Measurements from ENCODE around the gene IL5. TPM values are rescaled to one million over a fixed set of nuclear protein-coding genes. Genes with fewer than 3 reads are reported as not detected.
"Not testable (repeated sequence)": the region's sequence is repeated elsewhere in the genome, so short reads cannot be mapped to it uniquely, and the experiment has no call there.

Gene IL5
- total RNA-seq, 1 experiment from 2014 or later: not detected

DNA sequence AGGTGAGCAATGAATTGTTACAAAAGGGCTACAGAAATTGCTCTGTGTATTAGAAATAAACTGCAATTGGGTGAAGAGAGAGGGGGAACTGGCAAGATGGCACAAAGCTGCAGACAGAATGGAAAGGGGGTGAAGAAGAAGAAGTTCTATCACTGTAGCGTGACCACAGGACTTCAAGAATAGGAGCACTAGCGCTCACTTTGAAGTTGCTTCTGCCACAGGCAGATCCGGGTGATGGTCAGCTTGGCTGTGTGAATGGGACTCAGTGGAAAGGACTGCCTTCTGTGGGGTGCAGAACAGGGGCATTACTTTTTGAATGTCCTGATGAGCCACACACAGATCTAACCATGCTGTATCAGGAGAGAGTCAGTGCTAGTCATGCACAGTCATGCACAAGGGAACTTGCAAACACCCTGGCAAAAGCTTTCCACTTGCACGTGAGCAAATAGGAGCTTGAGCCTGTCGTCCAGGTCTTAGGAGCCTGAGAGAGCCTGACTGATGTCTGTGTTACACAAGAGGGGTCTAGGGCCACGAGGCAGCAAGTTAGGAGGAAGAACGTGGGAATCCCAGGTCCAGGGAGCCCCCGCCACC lies 16.3 kb downstream of the IL5 start:
- BruUV-seq (replicated peaks): no TSS peak
- no peaks in the 10 kb centered on the region for H3K4me1 Mint-ChIP-seq (ENCODE audit: insufficient read depth, unreplicated experiment)
- POLR2A ChIA-PET: interaction anchor here (0.8 to 1.2 kb wide), 5 partner anchors 17 to 76 kb away, joined by 3 to 4 read pairs (median 3); partner anchors contain the start of gene RAD50
- no peak for DNase-seq (ENCODE audit: unreplicated experiment)
- H3K36me3 Mint-ChIP-seq (ENCODE audit: insufficient read depth, unreplicated experiment): no peaks in the 10 kb centered on the region
- H3K9me3 Mint-ChIP-seq (ENCODE audit: unreplicated experiment): peaks cover 5% of the 10 kb centered on the region
- H3K27me3 Mint-ChIP-seq (ENCODE audit: insufficient read depth, unreplicated experiment): peaks cover 29% of the 10 kb centered on the region
- TF ChIP-seq, protein P1, sequence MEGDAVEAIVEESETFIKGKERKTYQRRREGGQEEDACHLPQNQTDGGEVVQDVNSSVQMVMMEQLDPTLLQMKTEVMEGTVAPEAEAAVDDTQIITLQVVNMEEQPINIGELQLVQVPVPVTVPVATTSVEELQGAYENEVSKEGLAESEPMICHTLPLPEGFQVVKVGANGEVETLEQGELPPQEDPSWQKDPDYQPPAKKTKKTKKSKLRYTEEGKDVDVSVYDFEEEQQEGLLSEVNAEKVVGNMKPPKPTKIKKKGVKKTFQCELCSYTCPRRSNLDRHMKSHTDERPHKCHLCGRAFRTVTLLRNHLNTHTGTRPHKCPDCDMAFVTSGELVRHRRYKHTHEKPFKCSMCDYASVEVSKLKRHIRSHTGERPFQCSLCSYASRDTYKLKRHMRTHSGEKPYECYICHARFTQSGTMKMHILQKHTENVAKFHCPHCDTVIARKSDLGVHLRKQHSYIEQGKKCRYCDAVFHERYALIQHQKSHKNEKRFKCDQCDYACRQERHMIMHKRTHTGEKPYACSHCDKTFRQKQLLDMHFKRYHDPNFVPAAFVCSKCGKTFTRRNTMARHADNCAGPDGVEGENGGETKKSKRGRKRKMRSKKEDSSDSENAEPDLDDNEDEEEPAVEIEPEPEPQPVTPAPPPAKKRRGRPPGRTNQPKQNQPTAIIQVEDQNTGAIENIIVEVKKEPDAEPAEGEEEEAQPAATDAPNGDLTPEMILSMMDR (IDR thresholded peaks at IDR 0.05; ENCODE audit: unreplicated experiment): no peak
- H3K27ac Mint-ChIP-seq (ENCODE audit: low read depth, unreplicated experiment): no peak overlapping the region
- CTCF ChIA-PET: interaction anchor here (0.6 to 3.5 kb wide), 52 partner anchors 10 to 416 kb away, joined by 3 to 54 read pairs (median 4); partner anchors contain the start of gene RAD50
- intact Hi-C loops (cut with micrococcal nuclease): loop anchor here (1.0 kb wide), 4 partner anchors 187 to 356 kb away; partner anchors contain the start of genes GDF9 and UQCRQ
- H3K4me3 Mint-ChIP-seq (ENCODE audit: unreplicated experiment): no peak overlapping the region

DNA sequence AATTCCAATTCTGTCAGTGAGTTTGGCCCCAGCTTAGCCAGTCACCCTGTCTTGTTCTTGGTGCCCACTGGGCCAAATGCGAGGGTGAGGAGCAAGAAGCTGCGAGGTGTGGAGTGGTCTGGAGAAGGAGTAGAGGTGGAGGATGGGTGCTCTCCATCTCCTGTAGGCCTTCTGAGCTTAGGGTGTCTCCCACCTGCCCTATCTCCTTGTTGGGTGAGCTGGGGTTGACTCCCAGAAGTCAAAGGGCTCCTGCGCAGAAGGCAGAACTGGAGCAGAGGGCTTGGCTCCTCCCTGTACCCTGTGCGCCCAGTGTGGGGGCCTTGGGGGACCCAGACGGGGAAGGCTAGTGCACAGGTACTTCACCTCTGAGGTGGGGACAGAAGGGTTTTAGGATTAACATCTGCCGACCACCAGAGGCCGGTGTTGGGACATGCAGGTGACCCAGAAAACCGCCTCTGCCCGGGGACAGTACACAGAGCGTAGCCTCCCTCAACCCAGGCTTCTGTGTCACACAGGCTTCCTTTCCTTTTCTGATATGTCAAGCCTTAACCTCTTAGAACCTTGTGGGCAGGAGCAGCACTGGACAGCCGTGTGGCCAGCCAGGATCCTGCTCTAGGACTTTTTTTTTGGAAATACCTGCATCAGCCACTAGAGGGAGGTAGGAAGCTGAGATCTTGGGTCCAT lies 16.9 kb downstream of the IL5 start:
- Mint-ChIP-seq H3K4me1 (ENCODE audit: insufficient read depth, unreplicated experiment) (no peaks in the 10 kb centered on the region), H3K36me3 (ENCODE audit: insufficient read depth, unreplicated experiment) (no peaks in the 10 kb centered on the region), H3K27ac (ENCODE audit: low read depth, unreplicated experiment) (no peak overlapping the region), H3K27me3 (ENCODE audit: insufficient read depth, unreplicated experiment) (peaks cover 23% of the 10 kb centered on the region), H3K4me3 (ENCODE audit: unreplicated experiment) (no peak overlapping the region), H3K9me3 (ENCODE audit: unreplicated experiment) (peaks cover 9% of the 10 kb centered on the region)
- ChIA-PET CTCF (interaction anchor here (0.5 to 3.5 kb wide), 62 partner anchors 10 to 1504 kb away, joined by 3 to 54 read pairs (median 4); partner anchors contain the start of gene RAD50), POLR2A (interaction anchor here (0.8 to 1.2 kb wide), 5 partner anchors 16 to 77 kb away, joined by 3 to 4 read pairs (median 3); partner anchors contain the start of gene RAD50)
- TF ChIP-seq, protein P1 (IDR thresholded peaks at IDR 0.05; ENCODE audit: unreplicated experiment): peak; percentile 96
- BruUV-seq (replicated peaks): no TSS peak
- DNase-seq (ENCODE audit: unreplicated experiment): peak; percentile 83
- intact Hi-C loops (cut with micrococcal nuclease): loop anchor here (1.0 kb wide), 4 partner anchors 188 to 357 kb away; partner anchors contain the start of genes GDF9 and UQCRQ

DNA sequence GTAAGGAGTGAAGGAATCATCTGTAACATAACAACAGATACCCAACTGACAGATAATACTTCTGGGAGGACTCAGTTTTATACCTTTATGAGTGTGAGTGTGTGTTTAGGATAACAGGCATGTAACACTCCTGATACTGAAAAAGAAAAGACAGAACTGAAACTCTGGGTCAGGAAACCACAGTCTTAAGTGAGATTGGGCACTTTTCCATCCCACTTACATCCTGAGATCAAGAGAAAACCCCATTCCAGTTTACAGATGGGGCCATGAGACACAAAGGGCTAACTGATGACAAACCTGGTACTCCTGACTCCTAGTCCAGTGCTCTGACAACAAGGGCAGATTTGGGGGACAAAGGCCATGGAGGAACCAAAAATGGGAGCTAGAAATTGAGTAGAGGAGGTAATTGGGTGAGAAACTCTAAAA lies 18.0 kb downstream of the IL5 start:
- H3K27me3 Mint-ChIP-seq (ENCODE audit: insufficient read depth, unreplicated experiment): peaks cover 13% of the 10 kb centered on the region
- intact Hi-C loops (cut with micrococcal nuclease): no loop called here
- H3K4me3 Mint-ChIP-seq (ENCODE audit: unreplicated experiment): no peak overlapping the region
- peaks cover 16% of the 10 kb centered on the region for H3K9me3 Mint-ChIP-seq (ENCODE audit: unreplicated experiment)
- no TSS peak for BruUV-seq (replicated peaks)
- H3K27ac Mint-ChIP-seq (ENCODE audit: low read depth, unreplicated experiment): no peak overlapping the region
- ChIA-PET CTCF (interaction anchor here (0.7 to 3.5 kb wide), 16 partner anchors 11 to 358 kb away, joined by 3 to 54 read pairs (median 7); no protein-coding TSS in a partner anchor), POLR2A (interaction anchor here (0.7 kb wide), 1 partner anchor 1696 kb away, joined by 3 read pairs; no protein-coding TSS in a partner anchor)
- H3K4me1 Mint-ChIP-seq (ENCODE audit: insufficient read depth, unreplicated experiment): no peaks in the 10 kb centered on the region
- DNase-seq (ENCODE audit: unreplicated experiment): no peak
- H3K36me3 Mint-ChIP-seq (ENCODE audit: insufficient read depth, unreplicated experiment): no peaks in the 10 kb centered on the region
- TF ChIP-seq, protein P1 (IDR thresholded peaks at IDR 0.05; ENCODE audit: unreplicated experiment): no peak

DNA sequence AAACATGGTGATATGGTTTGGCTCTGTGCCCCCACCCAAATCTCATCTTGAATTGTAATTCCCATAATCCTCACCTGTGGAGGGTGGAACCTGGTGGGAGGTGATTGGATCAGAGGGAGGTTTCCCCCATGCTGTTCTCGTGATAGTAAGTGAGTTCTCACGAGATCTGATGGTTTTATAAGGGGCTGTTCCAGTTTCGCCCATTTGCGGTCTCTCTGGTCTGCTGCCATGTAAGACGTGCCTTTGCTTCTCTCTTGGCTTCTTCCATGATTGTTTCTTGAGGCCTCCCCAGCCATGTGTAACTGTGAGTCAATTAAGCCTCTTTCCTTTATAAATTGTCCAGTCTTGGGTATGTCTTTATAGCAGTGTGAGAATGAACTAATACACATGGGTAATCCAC lies 18.4 kb downstream of the IL5 start:
- Mint-ChIP-seq H3K27me3 (ENCODE audit: insufficient read depth, unreplicated experiment) (peaks cover 13% of the 10 kb centered on the region), H3K9me3 (ENCODE audit: unreplicated experiment) (peaks cover 16% of the 10 kb centered on the region)
- CTCF ChIA-PET: interaction anchor here (1.2 to 3.2 kb wide), 4 partner anchors 18 to 246 kb away, joined by 3 to 29 read pairs (median 4); no protein-coding TSS in a partner anchor
- H3K4me1 Mint-ChIP-seq (ENCODE audit: insufficient read depth, unreplicated experiment); H3K4me3 Mint-ChIP-seq (ENCODE audit: unreplicated experiment); H3K36me3 Mint-ChIP-seq (ENCODE audit: insufficient read depth, unreplicated experiment); DNase-seq (ENCODE audit: unreplicated experiment); BruUV-seq (replicated peaks); H3K27ac Mint-ChIP-seq (ENCODE audit: low read depth, unreplicated experiment); intact Hi-C loops (cut with micrococcal nuclease): not testable (repeated sequence)
- POLR2A ChIA-PET: interaction anchor here (0.7 kb wide), 1 partner anchor 1697 kb away, joined by 3 read pairs; no protein-coding TSS in a partner anchor

DNA sequence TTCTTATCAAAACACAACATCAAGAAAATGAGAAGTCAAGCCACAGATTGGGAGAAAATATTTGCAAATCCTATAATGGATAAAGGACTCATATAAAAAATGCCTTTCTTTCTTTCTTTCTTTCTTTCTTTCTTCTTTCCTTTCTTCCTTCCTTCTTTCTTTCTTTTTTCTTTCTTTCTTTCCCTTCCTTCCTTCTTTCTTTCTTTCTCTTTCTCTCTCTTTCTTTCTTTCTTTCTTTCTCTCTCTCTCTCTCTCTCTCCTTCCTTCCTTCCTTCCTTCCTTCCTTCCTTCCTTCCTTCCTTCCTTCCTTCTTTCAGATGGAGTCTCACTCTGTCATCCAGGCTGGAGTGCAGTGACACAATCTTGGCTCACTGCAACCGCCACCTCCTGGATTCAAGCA lies 21.3 kb downstream of the IL5 start:
- H3K9me3 Mint-ChIP-seq (ENCODE audit: unreplicated experiment): peaks cover 16% of the 10 kb centered on the region
- DNase-seq (ENCODE audit: unreplicated experiment); intact Hi-C loops (cut with micrococcal nuclease); H3K27me3 Mint-ChIP-seq (ENCODE audit: insufficient read depth, unreplicated experiment); BruUV-seq (replicated peaks); H3K4me3 Mint-ChIP-seq (ENCODE audit: unreplicated experiment); POLR2A ChIA-PET; H3K4me1 Mint-ChIP-seq (ENCODE audit: insufficient read depth, unreplicated experiment); H3K27ac Mint-ChIP-seq (ENCODE audit: low read depth, unreplicated experiment); H3K36me3 Mint-ChIP-seq (ENCODE audit: insufficient read depth, unreplicated experiment): not testable (repeated sequence)
- CTCF ChIA-PET: interaction anchor here (0.6 to 0.7 kb wide), 3 partner anchors 78 to 609 kb away, joined by 3 read pairs; no protein-coding TSS in a partner anchor

DNA sequence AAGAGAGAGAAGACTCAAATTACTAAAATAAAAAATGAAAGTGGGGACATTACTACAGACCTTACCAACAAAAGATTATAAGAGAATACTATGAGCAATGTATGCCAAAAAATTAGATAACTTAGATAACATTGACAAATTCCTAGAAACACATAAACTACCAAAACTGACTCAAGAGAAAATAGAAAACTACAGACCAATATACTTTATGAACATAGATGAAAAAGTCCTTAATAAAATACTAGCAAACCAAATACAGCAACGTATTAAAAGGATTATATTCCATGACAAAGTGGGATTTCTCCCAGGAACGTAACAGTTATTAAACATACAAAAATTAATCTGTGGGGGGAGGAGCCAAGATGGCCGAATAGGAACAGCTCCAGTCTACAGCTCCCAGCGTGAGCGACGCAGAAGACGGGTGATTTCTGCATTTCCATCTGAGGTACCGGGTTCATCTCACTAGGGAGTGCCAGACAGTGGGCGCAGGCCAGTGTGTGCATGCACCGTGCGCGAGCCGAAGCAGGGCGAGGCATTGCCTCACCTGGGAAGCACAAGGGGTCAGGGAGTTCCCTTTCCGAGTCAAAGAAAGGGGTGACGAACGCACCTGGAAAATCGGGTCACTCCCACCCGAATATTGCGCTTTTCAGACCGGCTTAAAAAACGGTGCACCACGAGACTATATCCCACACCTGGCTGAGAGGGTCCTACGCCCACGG lies 29.5 kb downstream of the IL5 start:
- not testable (repeated sequence) for H3K27me3 Mint-ChIP-seq (ENCODE audit: insufficient read depth, unreplicated experiment)

More for the DNA sequence above, 29.5 kb downstream of the IL5 start:
- CTCF ChIA-PET: interaction anchor here (0.6 kb wide), 1 partner anchor 316 kb away, joined by 3 read pairs; no protein-coding TSS in a partner anchor
- H3K36me3 Mint-ChIP-seq (ENCODE audit: insufficient read depth, unreplicated experiment); H3K4me1 Mint-ChIP-seq (ENCODE audit: insufficient read depth, unreplicated experiment); intact Hi-C loops (cut with micrococcal nuclease); DNase-seq (ENCODE audit: unreplicated experiment); POLR2A ChIA-PET; H3K4me3 Mint-ChIP-seq (ENCODE audit: unreplicated experiment); H3K27ac Mint-ChIP-seq (ENCODE audit: low read depth, unreplicated experiment); BruUV-seq (replicated peaks): not testable (repeated sequence)
- peaks cover 22% of the 10 kb centered on the region for H3K9me3 Mint-ChIP-seq (ENCODE audit: unreplicated experiment)

Data from MCF 10A (cell line).